ENCODE data around the gene KBTBD3. TPM values are rescaled to one million over a fixed set of nuclear protein-coding genes. Genes with fewer than 3 reads are reported as not detected.

KBTBD3 gene
- total RNA-seq, 2 experiments from 2014 or later = 6.5 to 10.3 TPM

DNA sequence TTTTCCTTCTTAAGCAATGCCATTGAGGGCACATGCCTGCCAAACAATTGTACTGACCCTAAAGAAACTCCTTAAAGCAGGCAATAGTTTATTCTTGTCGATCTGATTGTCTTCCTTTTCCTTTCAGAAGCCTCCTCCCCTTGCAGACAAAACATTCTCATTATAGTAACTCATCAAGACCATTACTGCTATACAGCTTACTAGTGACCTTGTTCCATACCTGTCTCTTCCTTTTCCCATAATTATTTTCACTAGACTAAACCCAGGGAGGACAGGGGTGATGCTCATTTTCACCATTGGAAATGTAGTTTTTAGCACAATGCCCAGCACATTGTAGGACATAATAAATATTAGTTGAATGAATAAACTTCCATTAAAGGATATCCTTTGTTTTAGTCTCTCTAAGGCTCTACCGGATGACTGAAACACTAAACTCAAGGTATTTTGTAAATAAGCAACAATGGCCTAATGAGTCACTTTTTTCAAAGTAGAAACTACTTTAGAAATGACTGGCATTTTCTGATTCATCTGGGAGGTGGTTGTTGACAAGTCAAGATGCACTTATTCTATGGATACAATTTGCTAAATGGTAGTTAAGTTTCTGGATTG, 45.8 kb downstream of the KBTBD3 start:
- ChIA-PET POLR2A (no interaction called here), CTCF (ENCODE audit: unreplicated experiment) (no interaction called here)
- intact Hi-C loops (cut with micrococcal nuclease; ENCODE audit: unreplicated experiment) = no loop called here
- no peak for DNase-seq (ENCODE audit: low spot score)
- BruUV-seq (replicated peaks) = no TSS peak
- Histone ChIP-seq H3K4me1 (ENCODE audit: insufficient read depth, low read length, poor library complexity, severe bottlenecking) (no peaks in the 10 kb centered on the region), H2AFZ (ENCODE audit: low read length) (no peak overlapping the region), H3K27ac (ENCODE audit: low read depth, low read length, poor library complexity, severe bottlenecking) (no peak overlapping the region), H3K4me3 (ENCODE audit: low read depth, low read length, poor library complexity, severe bottlenecking) (no peak overlapping the region), H3K79me2 (ENCODE audit: insufficient read depth, low read depth, low read length) (no peaks in the 10 kb centered on the region), H4K20me1 (ENCODE audit: insufficient read depth, low read length) (no peaks in the 10 kb centered on the region), H3K9me3 (ENCODE audit: low read length) (no peaks in the 10 kb centered on the region), H3K4me2 (ENCODE audit: low read length) (no peak overlapping the region), H3K36me3 (ENCODE audit: insufficient read depth, low read length) (no peaks in the 10 kb centered on the region), H3K9me2 (ENCODE audit: insufficient read depth, low read length) (no peaks in the 10 kb centered on the region)
- no peak for TF ChIP-seq CTCF (conservative IDR thresholded peaks at IDR 0.05; ENCODE audit: low read length)
- no peak for TF ChIP-seq EZH2phosphoT487 (IDR thresholded peaks at IDR 0.05; ENCODE audit: borderline replicate concordance, low read depth, low read length)

GRCh38 chr11:106030609-106031008, 46.5 kb downstream of the KBTBD3 start:
- no peak for DNase-seq (ENCODE audit: low spot score)
- H2AFZ ChIP-seq (ENCODE audit: low read length) = no peak overlapping the region
- no peaks in the 10 kb centered on the region for H3K36me3 ChIP-seq (ENCODE audit: insufficient read depth, low read length)
- no peaks in the 10 kb centered on the region for H3K79me2 ChIP-seq (ENCODE audit: insufficient read depth, low read depth, low read length)
- no peaks in the 10 kb centered on the region for H3K4me1 ChIP-seq (ENCODE audit: insufficient read depth, low read length, poor library complexity, severe bottlenecking)
- no peaks in the 10 kb centered on the region for H4K20me1 ChIP-seq (ENCODE audit: insufficient read depth, low read length)
- intact Hi-C loops (cut with micrococcal nuclease; ENCODE audit: unreplicated experiment) = no loop called here
- CTCF ChIA-PET (ENCODE audit: unreplicated experiment) = no interaction called here
- BruUV-seq (replicated peaks) = no TSS peak
- no peaks in the 10 kb centered on the region for H3K9me3 ChIP-seq (ENCODE audit: low read length)
- H3K27ac ChIP-seq (ENCODE audit: low read depth, low read length, poor library complexity, severe bottlenecking) = no peak overlapping the region
- TF ChIP-seq CTCF (conservative IDR thresholded peaks at IDR 0.05; ENCODE audit: low read length) = no peak
- no peak for TF ChIP-seq EZH2phosphoT487 (IDR thresholded peaks at IDR 0.05; ENCODE audit: borderline replicate concordance, low read depth, low read length)
- POLR2A ChIA-PET = interaction anchor here (0.7 kb wide), 1 partner anchor 47 kb away, joined by 3 read pairs; the partner anchor contains the start of gene AASDHPPT
- no peak overlapping the region for H3K4me3 ChIP-seq (ENCODE audit: low read depth, low read length, poor library complexity, severe bottlenecking)
- no peaks in the 10 kb centered on the region for H3K9me2 ChIP-seq (ENCODE audit: insufficient read depth, low read length)
- H3K4me2 ChIP-seq (ENCODE audit: low read length) = no peak overlapping the region

DNA sequence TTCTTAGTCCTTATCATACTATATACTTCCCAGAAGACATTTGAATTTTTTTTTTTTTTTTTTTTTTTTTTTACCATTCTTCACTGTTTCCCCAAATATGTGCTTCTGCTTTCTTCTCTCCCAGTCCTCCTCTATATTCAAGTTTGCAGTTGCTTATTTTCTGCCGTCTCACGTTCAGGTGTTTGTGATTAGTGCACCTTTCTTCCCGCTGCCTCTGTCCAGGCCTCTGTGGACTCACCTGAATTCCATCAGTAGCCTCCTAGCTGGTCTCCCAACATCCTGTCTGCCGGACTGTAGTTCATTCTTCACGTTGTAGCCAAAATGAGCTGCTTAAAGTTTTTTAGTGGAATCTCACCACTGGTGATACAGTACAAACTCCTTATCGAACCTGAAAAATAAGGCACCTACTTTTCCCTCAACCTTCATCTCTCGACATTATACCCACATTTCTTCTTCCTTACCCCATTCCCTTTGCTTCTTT, 54.3 kb downstream of the KBTBD3 start:
- Histone ChIP-seq H3K4me3 (ENCODE audit: low read depth, low read length, poor library complexity, severe bottlenecking) (peak overlapping the region; percentile 94), H3K36me3 (ENCODE audit: insufficient read depth, low read length) (peaks cover 26% of the 10 kb centered on the region), H3K27ac (ENCODE audit: low read depth, low read length, poor library complexity, severe bottlenecking) (peak overlapping the region; percentile 47), H3K9me3 (ENCODE audit: low read length) (no peaks in the 10 kb centered on the region), H3K4me1 (ENCODE audit: insufficient read depth, low read length, poor library complexity, severe bottlenecking) (peaks cover 35% of the 10 kb centered on the region), H2AFZ (ENCODE audit: low read length) (peak overlapping the region; percentile 86), H3K79me2 (ENCODE audit: insufficient read depth, low read depth, low read length) (peaks cover 40% of the 10 kb centered on the region), H3K4me2 (ENCODE audit: low read length) (peak overlapping the region; percentile 59), H3K9me2 (ENCODE audit: insufficient read depth, low read length) (no peaks in the 10 kb centered on the region), H4K20me1 (ENCODE audit: insufficient read depth, low read length) (peaks cover 19% of the 10 kb centered on the region; the same call in 1 of the 2 replicates)
- ChIA-PET CTCF (ENCODE audit: unreplicated experiment) (interaction anchor here (0.6 kb wide), 1 partner anchor 83 kb away, joined by 3 read pairs; no protein-coding TSS in a partner anchor), POLR2A (interaction anchor here (1.5 kb wide), 1 partner anchor 12 kb away, joined by 4 read pairs; no protein-coding TSS in a partner anchor)
- intact Hi-C loops (cut with micrococcal nuclease; ENCODE audit: unreplicated experiment) = loop anchor here (1.0 kb wide), 1 partner anchor 53 kb away; no protein-coding TSS in a partner anchor
- BruUV-seq (replicated peaks) = TSS peak; percentile 98
- TF ChIP-seq CTCF (conservative IDR thresholded peaks at IDR 0.05; ENCODE audit: low read length) (no peak), EZH2phosphoT487 (IDR thresholded peaks at IDR 0.05; ENCODE audit: borderline replicate concordance, low read depth, low read length) (no peak)
- no peak for DNase-seq (ENCODE audit: low spot score)

All from OCI-LY7 (cell line).